Transverse colon (tissue), 4 donors: ENCODE results near the gene PROSER3. TPM values are rescaled to one million over a fixed set of nuclear protein-coding genes. Genes with fewer than 3 reads are reported as not detected.

Source experiments
- DNase-seq: peaks from one replicate; pipeline ENCODE4 v3.0.0-alpha.2; 2019
- H3K27ac ChIP-seq, 4 donors: fragments of 200-600 bp; sonication (generic); 2 replicates each; pipeline ENCODE4 v1.5.1; 2016 to 2018; ENCODE audit warnings: inconsistent platforms in 4 of 4
- H3K27me3 ChIP-seq: fragments of 200-600 bp; sonication (generic); 2 replicates; pipeline ENCODE4 v1.5.1; 2017; ENCODE audit warnings: inconsistent platforms
- H3K36me3 ChIP-seq, 4 donors: fragments of 200-600 bp; sonication (generic); 2 replicates each; pipeline ENCODE4 v1.5.1; 2017 to 2019; ENCODE audit warnings: inconsistent platforms in 4 of 4
- H3K4me1 ChIP-seq, 4 donors: fragments of 200-600 bp; sonication (generic); 2 replicates each; pipeline ENCODE4 v1.5.1; 2017 to 2020; ENCODE audit warnings: inconsistent platforms in 4 of 4
- H3K4me3 ChIP-seq, 4 donors: fragments of 200-600 bp; sonication (generic); 1 replicate in 1 of 4; 2 replicates in 3 of 4; pipeline versions ENCODE4 v1.5.1 to v1.6.1; 2017 to 2019; ENCODE audit warnings: inconsistent platforms in 4 of 4
- H3K9me3 ChIP-seq, 2 donors: fragments of 200-600 bp; sonication (generic); 2 replicates each; pipeline ENCODE4 v1.5.1; 2017 to 2019; ENCODE audit warnings: inconsistent platforms in 2 of 2
- EP300 ChIP-seq: sonication (generic); formaldehyde crosslinking; IDR thresholded peaks from one replicate; pipeline ENCODE4 v1.6.1; 2017; ENCODE audit warnings: antibody characterized with exemption, low read depth
- POLR2A ChIP-seq: fragments of 450-650 bp; IDR thresholded peaks from one replicate; pipeline ENCODE4 v1.6.1; 2016; ENCODE audit warnings: antibody characterized with exemption, mild to moderate bottlenecking, moderate library complexity
- POLR2AphosphoS5 ChIP-seq, 3 donors: sonication (generic); formaldehyde crosslinking; IDR thresholded peaks; one replicate each; pipeline ENCODE4 v1.6.1; 2016; ENCODE audit warnings: antibody characterized with exemption in 3 of 3
- WGBS, 2 donors: methylation state at CpG; one replicate each; pipeline ENCODE4 v1.1.5; 2018; ENCODE audit warnings: low coverage in 1 of 2; 5-methylcytosine and 5-hydroxymethylcytosine counted together
- in situ Hi-C, 4 donors: fragments of 200-750 bp; cut with MboI; loops; one replicate each; pipeline versions ENCODE4 v1.15.0 to v1.15.1; 2017; ENCODE audit warnings: low sequenced_read_pairs in 3 of 4, low pct_ligation_motif_present in 1 of 4, low pct_unique_long_range_greater_than_20kb in 1 of 4
- intact Hi-C: fragments of 100-400 bp; cut with DNase I; formaldehyde crosslinking; loops from one replicate; pipeline ENCODE4 v1.15.1; 2023; ENCODE audit warnings: low total_unique reads
- total RNA-seq, 4 donors: library from RNA; depleted of rRNA; stranded (reverse); fragments of >200 nt; gene quantifications; one replicate each; pipeline ENCODE4 v1.1.0, GENCODE V29; 2016
- TF ChIP-seq, protein P1 (sequence below), 5 experiments: fragments of 200-600 bp in 3 of 5; fragments of 450-650 bp in 2 of 5; sonication (generic) in 3 of 5; IDR thresholded peaks; 1 replicate in 2 of 5; 2 replicates in 3 of 5; pipeline ENCODE4 v1.5.1; 2016 to 2017; ENCODE audit warnings: antibody characterized with exemption in 5 of 5, inconsistent platforms in 3 of 5, mild to moderate bottlenecking in 2 of 5, moderate library complexity in 1 of 5

PROSER3 gene
- total RNA-seq, 4 donors from 2014 or later, result 9.2 to 42.8 (median 24.6) TPM

DNA sequence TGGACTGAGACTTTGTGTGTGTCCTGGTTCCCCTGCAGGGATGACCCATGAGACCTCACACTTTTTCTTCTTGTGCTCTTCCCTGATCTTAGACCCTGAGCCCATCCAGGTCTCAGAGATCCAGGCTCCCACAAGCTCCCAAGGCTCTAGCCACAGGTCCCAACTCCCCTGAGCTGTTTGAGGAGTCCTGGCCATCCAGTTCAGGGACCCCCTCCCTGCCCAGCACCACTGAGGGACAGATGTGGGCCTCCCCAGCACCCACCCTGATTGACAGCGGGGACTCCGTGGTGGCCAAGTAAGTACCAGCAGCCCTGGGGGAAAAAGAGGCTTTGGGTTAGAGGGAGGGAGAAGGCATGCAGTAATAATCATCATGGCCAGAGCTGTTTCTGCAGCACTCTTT is 1.7 kb downstream of the PROSER3 start:
- Histone ChIP-seq H3K9me3 (no peaks in the 10 kb centered on the region), H3K4me1 (peaks cover 16 to 40% (median 37%) of the 10 kb centered on the region in 4 donors), H3K27me3 (peaks cover 3% of the 10 kb centered on the region), H3K4me3 (no peak overlapping the region), H3K36me3 (peaks cover 0 to 12% (median 3%) of the 10 kb centered on the region in 4 donors), H3K27ac (no peak overlapping the region)
- in situ Hi-C loops (no loop called here), intact Hi-C loops (no loop called here)
- DNase-seq, result no peak
- WGBS, 2 donors, result 100% methylated on average over 2 of the region's 2 CpGs; no CpG with 5 or more reads in 1 of the 2 donors
- TF ChIP-seq EP300 (no peak), POLR2A (no peak), POLR2AphosphoS5 (IDR thresholded peaks at IDR 0.05) (no peak)
- TF ChIP-seq, protein P1, sequence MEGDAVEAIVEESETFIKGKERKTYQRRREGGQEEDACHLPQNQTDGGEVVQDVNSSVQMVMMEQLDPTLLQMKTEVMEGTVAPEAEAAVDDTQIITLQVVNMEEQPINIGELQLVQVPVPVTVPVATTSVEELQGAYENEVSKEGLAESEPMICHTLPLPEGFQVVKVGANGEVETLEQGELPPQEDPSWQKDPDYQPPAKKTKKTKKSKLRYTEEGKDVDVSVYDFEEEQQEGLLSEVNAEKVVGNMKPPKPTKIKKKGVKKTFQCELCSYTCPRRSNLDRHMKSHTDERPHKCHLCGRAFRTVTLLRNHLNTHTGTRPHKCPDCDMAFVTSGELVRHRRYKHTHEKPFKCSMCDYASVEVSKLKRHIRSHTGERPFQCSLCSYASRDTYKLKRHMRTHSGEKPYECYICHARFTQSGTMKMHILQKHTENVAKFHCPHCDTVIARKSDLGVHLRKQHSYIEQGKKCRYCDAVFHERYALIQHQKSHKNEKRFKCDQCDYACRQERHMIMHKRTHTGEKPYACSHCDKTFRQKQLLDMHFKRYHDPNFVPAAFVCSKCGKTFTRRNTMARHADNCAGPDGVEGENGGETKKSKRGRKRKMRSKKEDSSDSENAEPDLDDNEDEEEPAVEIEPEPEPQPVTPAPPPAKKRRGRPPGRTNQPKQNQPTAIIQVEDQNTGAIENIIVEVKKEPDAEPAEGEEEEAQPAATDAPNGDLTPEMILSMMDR (IDR thresholded peaks at IDR 0.05), result no peak

DNA sequence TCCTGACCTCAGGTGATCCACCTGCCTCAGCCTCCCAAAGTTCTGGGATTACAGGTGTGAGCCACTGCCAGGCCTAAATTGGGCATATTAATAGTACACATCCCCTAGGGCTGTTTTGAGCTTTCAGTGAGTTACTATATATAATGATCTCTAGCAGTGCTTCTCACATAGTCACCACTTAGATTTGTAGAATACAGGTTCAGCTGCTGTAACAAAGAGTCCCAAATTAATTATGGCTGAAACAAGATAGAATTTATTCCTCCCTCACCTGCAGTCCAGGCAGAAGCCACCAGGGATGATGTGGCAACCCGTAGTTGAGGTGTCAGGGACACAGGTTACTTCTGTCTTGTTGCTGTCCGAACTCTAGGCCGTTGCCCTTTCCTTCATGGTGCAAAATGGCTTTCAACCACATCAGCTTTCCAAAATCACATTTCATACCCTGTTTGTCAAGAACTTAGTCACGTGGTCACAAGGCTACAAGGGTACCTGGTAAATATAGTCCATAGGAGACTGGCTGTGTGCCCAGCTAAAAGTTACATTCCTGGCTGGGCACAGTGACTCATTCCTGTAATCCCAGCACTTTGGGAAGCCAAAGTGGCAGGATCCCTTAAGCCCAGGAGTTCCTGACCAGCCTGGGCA is 2.9 kb downstream of the PROSER3 start:
- H3K4me1 ChIP-seq, result peaks cover 12 to 29% (median 26%) of the 10 kb centered on the region in 4 donors
- no peak overlapping the region for H3K4me3 ChIP-seq
- in situ Hi-C loops, result no loop called here
- no peaks in the 10 kb centered on the region for H3K9me3 ChIP-seq
- H3K36me3 ChIP-seq, result peaks cover 0 to 18% (median 5%) of the 10 kb centered on the region in 4 donors
- no peak overlapping the region for H3K27ac ChIP-seq
- 99% methylated on average over 4 of the region's 4 CpGs; no CpG with 5 or more reads in 1 of the 2 donors for WGBS, 2 donors
- intact Hi-C loops, result no loop called here
- peaks cover 3% of the 10 kb centered on the region for H3K27me3 ChIP-seq
- TF ChIP-seq EP300 (no peak), POLR2A (no peak), POLR2AphosphoS5 (IDR thresholded peaks at IDR 0.05) (no peak)
- TF ChIP-seq, protein P1 (IDR thresholded peaks at IDR 0.05), result no peak
- DNase-seq, result no peak

DNA sequence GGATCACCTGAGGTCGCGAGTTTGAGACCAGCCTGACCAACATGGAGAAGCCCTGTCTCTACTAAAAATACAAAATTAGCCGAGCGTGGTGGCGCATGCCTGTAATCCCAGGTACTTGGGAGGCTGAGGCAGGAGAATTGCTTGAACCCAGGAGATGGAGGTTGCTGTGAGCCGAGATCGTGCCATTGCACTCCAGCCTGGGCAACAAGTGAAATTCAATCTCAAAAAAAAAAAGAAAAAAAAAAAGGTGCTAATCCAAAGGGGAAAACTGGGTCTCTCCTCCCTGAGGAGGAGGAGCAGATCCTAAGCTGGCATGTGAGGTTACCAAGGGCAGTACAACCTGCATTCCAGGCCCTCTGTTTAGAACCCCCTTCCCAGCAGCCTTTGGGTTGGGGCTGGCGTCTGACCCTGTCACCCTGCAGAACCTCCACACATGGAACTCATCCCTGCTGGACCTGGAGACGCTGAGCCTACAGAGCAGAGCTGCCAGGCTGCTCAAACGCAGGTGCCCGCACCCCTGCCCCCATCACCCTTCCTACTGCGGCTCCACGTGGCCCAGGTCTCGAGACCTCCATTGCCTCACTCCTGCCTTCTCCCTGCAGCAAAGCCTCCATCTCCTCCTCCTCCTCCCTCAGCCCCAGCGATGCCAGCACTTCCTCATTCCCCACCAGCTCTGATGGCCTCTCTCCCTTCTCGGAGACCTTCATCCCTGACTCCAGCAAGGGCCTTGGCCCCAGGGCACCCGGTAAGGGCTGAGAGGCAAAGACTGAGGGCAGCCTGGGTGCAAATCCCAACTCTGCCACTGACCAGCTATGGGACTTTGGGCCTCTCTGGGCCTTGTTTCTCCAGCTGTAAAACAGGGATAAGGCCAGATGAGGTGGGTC is 6.7 kb downstream of the PROSER3 start:
- DNase-seq, result no peak
- WGBS, 2 donors, result 92% methylated on average over 2 to 17 of the region's 17 CpGs
- H3K4me1 ChIP-seq, result no peaks in the 10 kb centered on the region
- no peak overlapping the region for H3K27ac ChIP-seq
- no peak overlapping the region for H3K4me3 ChIP-seq
- no peaks in the 10 kb centered on the region for H3K27me3 ChIP-seq
- in situ Hi-C loops (no loop called here), intact Hi-C loops (no loop called here)
- no peaks in the 10 kb centered on the region for H3K9me3 ChIP-seq
- TF ChIP-seq POLR2A (no peak), POLR2AphosphoS5 (IDR thresholded peaks at IDR 0.05) (no peak), EP300 (no peak)
- TF ChIP-seq, protein P1 (IDR thresholded peaks at IDR 0.05), result no peak
- H3K36me3 ChIP-seq, result peaks cover 0 to 18% (median 5%) of the 10 kb centered on the region in 4 donors

DNA sequence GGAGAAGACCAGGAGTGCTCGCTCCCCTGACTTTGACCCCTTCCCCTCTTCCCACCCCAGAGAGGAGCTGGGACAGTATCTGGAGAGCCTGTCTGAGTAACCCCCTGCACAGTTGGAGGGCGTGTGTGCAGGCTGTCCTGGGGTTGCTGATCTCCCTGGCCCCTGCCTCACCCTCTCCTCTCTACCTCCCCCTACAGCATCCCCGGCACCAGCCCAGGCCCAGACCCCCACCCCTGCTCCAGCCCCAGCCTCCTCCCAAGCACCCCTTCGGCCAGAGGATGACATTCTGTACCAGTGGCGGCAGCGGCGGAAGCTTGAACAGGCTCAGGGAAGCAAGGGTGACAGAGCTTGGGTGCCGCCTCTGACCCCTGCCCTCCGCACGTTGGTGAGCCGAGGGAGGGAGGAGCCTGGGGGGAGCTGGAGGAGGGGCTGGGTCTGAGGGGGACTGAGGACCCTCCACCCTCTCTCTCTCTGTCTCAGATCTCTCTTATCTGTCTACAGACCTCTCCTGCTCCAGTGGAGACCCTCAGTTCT is 8.7 kb downstream of the PROSER3 start:
- in situ Hi-C loops (no loop called here), intact Hi-C loops (no loop called here)
- H3K9me3 ChIP-seq, result no peaks in the 10 kb centered on the region
- H3K27ac ChIP-seq, result no peak overlapping the region
- H3K27me3 ChIP-seq, result no peaks in the 10 kb centered on the region
- no peak for DNase-seq
- WGBS, 2 donors, result 90 to 92% methylated on average over 9 to 11 of the region's 11 CpGs
- peaks cover 0 to 18% (median 5%) of the 10 kb centered on the region in 4 donors for H3K36me3 ChIP-seq
- no peak overlapping the region for H3K4me3 ChIP-seq
- H3K4me1 ChIP-seq, result no peaks in the 10 kb centered on the region
- TF ChIP-seq POLR2AphosphoS5 (IDR thresholded peaks at IDR 0.05), result no peak
- TF ChIP-seq, protein P1 (IDR thresholded peaks at IDR 0.05), result no peak
- no peak for TF ChIP-seq POLR2A
- no peak for TF ChIP-seq EP300
